CD4-positive, alpha-beta T cell treated with Interleukin-4 for 1 hour (primary cell): Measurements from ENCODE around the gene L3HYPDH.

ENCODE experiments used
- DNase-seq, 2 donors: peaks; one replicate each; pipeline ENCODE4 v3.0.0-alpha.2; 2020 to 2022

The L3HYPDH gene

DNA sequence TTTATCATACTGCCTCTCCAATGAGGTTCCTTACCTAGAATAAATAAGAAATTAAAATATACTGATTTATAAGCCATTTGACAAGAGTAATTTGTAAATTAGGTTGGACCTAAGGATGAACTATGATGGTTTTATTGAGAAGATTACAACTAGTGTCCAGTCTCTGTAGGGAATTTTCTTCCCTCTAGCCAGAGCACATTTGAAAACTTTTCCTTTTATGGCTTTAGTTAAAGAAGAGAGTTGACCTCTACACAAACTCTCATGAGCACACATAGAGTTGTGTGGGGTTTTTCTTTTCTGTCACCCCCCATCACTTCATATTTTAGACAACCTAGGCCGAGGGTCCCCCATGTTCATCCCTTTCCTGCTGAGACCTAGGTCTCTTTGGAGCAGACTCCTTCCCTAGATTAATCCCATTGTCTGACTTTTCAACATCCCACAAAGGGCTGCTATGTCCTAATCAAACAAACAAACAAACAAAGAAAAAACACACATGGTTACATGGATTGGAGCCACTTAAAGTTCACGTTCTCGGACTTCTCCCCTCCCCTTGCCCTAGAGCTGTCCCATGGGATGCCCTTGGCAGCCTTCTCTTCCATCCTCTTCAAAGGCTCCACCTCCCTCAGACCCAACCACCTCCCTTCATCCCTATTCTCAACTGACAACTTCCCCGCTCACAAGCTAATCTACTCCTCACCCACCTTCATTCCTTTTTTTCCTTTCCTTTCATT lies 59.7 kb downstream of the L3HYPDH start:
- no peak for DNase-seq
